AG09309 (cell line): ENCODE results near the gene SAFB.
A peak's percentile ranks its signal among the peaks of the same experiment; 100 is the strongest.

Experiments used
- DNase-seq: peaks from one replicate; pipeline ENCODE4 v3.0.0-alpha.2; 2010; ENCODE audit warnings: low read depth
- H3K4me3 ChIP-seq: 2 replicates; pipeline ENCODE4 v1.5.1; 2011; ENCODE audit warnings: mild to moderate bottlenecking, low read depth, low read length, moderate library complexity; ENCODE audit not compliant: control insufficient read depth
- TF ChIP-seq, protein P1 (sequence below): IDR thresholded peaks from 2 replicates; pipeline ENCODE4 v1.5.1; 2011; ENCODE audit warnings: mild to moderate bottlenecking, low read depth, low read length, inconsistent platforms; ENCODE audit not compliant: insufficient read depth, control insufficient read depth; ENCODE audit errors: missing control alignments

Gene SAFB

DNA sequence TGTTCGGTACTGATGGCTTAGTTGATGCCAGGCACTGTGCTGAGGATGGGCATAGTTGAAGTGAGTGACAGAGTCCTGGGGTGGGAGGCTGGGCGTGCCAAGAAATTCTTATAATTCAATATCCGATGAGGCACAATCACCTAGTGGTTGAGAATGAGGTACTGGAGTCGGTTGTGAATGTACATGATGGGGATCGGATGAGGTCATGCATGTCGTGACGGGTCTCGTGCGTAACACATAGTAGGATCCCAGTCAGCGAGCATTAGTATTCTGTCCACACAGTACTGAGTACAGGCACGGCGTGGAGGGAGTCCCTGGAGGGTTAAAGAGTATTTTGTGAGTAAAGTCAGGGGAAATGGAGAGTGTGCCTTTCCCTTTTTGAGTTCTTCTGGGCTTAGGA is 2.8 kb downstream of the SAFB start:
- TF ChIP-seq, protein P1, sequence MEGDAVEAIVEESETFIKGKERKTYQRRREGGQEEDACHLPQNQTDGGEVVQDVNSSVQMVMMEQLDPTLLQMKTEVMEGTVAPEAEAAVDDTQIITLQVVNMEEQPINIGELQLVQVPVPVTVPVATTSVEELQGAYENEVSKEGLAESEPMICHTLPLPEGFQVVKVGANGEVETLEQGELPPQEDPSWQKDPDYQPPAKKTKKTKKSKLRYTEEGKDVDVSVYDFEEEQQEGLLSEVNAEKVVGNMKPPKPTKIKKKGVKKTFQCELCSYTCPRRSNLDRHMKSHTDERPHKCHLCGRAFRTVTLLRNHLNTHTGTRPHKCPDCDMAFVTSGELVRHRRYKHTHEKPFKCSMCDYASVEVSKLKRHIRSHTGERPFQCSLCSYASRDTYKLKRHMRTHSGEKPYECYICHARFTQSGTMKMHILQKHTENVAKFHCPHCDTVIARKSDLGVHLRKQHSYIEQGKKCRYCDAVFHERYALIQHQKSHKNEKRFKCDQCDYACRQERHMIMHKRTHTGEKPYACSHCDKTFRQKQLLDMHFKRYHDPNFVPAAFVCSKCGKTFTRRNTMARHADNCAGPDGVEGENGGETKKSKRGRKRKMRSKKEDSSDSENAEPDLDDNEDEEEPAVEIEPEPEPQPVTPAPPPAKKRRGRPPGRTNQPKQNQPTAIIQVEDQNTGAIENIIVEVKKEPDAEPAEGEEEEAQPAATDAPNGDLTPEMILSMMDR: no peak
- no peak overlapping the region for H3K4me3 ChIP-seq

DNA sequence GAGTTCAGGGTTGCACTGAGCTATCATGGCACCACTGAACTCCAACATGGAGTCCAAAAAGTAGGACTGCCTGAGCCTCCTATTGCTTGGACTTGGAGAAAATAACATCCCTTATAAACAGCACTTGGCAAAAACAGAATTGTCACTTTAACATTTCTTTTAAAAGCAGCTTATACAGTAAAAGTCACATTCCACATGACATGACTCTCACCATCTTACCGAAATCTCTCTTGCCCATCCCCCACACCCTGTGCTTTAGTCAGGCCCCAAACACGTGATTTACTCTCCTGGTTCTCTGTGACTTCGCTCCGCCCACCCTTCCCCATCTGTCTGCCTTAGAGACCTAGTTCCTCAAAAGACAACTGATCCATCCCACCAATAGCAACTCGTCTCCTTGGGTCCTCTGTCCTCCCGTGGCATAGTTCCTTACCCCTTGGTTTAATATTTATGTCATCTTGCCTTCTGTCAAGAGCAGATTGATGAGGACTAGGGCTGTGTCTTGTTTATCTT is 4.6 kb downstream of the SAFB start:
- TF ChIP-seq, protein P1: no peak
- no peak overlapping the region for H3K4me3 ChIP-seq
- no peak for DNase-seq

More for the DNA sequence above, 2.8 kb downstream of the SAFB start:
- no peak for DNase-seq

DNA sequence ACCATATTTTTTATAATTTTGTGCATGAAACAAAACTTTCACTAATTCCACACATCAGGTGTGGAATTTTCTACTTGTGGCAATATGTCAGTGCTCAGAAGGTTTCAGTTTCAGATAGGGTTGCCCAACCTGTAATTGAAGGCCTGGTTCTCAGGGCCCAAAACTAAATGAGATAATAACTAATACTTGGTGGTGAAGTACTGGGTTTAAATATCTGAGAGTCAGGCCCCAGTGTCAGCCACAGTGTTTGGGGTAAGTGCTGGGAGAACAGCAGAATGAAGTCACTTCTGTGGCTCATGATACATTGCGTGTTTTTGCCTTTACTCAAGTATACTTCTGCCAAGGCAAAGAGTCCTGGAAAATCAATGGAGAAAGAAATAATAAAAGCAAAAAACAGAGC is 5.6 kb downstream of the SAFB start:
- DNase-seq: peak; percentile 13
- no peak overlapping the region for H3K4me3 ChIP-seq
- TF ChIP-seq, protein P1: no peak

DNA sequence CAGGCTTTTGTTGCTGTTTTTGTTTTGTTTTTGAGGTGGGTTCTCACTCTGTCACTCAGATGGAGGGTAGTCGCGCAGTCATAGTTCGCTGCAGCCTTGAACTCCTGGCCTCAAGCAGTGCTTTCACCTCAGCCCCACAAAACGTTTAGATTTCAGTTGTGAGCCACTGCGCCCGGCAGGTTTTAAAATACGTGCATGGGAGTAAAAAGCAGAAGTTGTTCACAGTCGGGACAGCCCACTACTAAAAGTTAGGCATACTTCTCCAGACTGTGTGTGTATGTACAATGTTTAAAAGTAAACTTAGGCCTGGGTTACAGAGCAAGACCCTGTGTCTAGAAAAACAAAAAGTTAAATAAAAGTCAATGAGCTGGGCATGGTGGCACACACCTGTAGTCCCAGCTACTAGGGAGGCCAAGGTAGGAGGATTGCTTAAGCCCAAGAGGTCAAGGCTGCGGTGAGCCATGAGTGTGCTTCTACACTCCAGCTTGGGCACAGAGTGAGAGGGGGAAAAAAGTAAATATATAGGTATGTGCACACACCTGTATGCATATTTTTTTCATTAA is 6.1 kb downstream of the SAFB start:
- H3K4me3 ChIP-seq: no peak overlapping the region
- TF ChIP-seq, protein P1: no peak
- DNase-seq: no peak

DNA sequence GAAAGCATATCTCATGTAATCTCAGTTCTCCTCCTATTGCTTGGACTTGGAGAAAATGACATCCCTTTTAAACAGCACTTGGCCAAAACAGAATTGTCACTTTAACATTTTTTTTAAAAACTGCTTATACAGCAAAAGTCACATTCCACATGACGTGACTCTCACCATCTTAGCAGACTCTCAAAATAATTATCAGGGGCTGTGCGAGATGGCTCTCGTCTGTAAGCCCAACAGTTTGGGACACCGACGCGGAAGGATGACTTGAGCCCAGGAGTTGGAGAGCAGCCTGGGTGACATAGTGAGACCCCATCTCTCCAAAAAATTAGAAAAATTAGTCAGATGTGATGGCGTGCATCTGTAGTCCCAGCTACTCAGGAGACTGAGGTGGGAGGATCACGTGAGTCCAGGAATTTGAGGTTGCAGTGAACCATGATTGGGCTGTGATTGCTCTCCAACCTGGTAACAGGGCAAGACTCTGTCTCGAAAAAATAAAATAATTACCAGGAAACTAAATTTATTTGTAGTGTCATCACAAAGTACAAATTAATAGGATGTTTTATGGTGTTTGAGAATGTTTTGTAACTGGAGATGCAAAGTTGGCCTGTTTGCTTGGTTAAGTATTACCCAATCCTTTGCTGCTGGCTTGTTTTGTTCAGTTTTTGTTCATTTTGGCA is 8.8 kb downstream of the SAFB start:
- TF ChIP-seq, protein P1: no peak
- H3K4me3 ChIP-seq: no peak overlapping the region
- DNase-seq: no peak

DNA sequence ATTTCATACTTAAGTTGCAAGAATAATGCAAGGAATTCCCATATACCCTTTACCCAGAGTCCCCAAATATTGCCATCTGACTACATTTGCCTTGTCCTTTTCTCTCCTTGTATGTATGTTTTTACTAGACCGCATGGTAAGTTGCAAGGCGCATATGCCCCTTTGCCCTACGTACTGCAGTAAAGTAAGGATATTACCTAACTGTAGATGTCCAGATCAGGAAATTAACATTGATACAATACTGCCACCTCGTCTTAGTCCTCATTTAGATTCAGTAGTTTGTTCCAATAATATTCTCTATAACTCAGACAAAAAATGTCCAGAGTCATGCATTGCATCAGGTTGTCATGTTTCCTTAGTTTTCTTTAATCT is 9.3 kb downstream of the SAFB start:
- H3K4me3 ChIP-seq: no peak overlapping the region
- TF ChIP-seq, protein P1: no peak
- DNase-seq: no peak
